Trophoblast cell (in vitro differentiated cells and primary cell): ENCODE results near the gene NMT1.
A peak's percentile ranks its signal among the peaks of the same experiment; 100 is the strongest.

Experiments
- DNase-seq, 2 donors: peaks; one replicate each; pipeline ENCODE4 v3.0.0-alpha.2; 2016
- H2AFZ ChIP-seq: 2 replicates; pipeline ENCODE4 v1.6.1; 2013; ENCODE audit warnings: low read length, moderate library complexity, mild to moderate bottlenecking; ENCODE audit not compliant: insufficient read depth, poor library complexity
- H2AK5ac ChIP-seq: 2 replicates; pipeline ENCODE4 v1.6.1; 2013; ENCODE audit warnings: mild to moderate bottlenecking, low read length
- H2BK120ac ChIP-seq: 2 replicates; pipeline ENCODE4 v1.6.1; 2013; ENCODE audit warnings: low read length, mild to moderate bottlenecking, moderate library complexity; ENCODE audit not compliant: insufficient read depth, poor library complexity
- H2BK12ac ChIP-seq: 2 replicates; pipeline ENCODE4 v1.6.1; 2013; ENCODE audit warnings: mild to moderate bottlenecking, low read length, moderate library complexity
- H2BK5ac ChIP-seq: 2 replicates; pipeline ENCODE4 v1.6.1; 2013; ENCODE audit warnings: low read length, low read depth, moderate library complexity, mild to moderate bottlenecking; ENCODE audit not compliant: poor library complexity
- H3K14ac ChIP-seq: 2 replicates; pipeline ENCODE4 v1.6.1; 2013; ENCODE audit warnings: mild to moderate bottlenecking, low read length
- H3K18ac ChIP-seq: 2 replicates; pipeline ENCODE4 v1.6.1; 2013; ENCODE audit warnings: mild to moderate bottlenecking, low read length
- H3K23ac ChIP-seq: 2 replicates; pipeline ENCODE4 v1.6.1; 2013; ENCODE audit warnings: low read length
- H3K27ac ChIP-seq: 2 replicates; pipeline ENCODE4 v1.5.1; 2013; ENCODE audit warnings: low read depth, mild to moderate bottlenecking, inconsistent platforms, low read length, moderate library complexity
- H3K27me3 ChIP-seq: 2 replicates; pipeline ENCODE4 v1.6.1; 2013; ENCODE audit warnings: inconsistent platforms, mild to moderate bottlenecking, low read length, moderate library complexity; ENCODE audit not compliant: insufficient read depth
- H3K36me3 ChIP-seq, 2 experiments: 1 replicate in 1 of 2; 2 replicates in 1 of 2; pipeline ENCODE4 v1.6.1; 2013; ENCODE audit warnings: low read length in 2 of 2, mild to moderate bottlenecking in 2 of 2, moderate library complexity in 1 of 2; ENCODE audit not compliant: insufficient read depth in 2 of 2, control insufficient read depth in 1 of 2
- H3K4ac ChIP-seq: 2 replicates; pipeline ENCODE4 v1.6.1; 2013; ENCODE audit warnings: low read depth, mild to moderate bottlenecking, low read length, moderate library complexity
- H3K4me1 ChIP-seq, 2 experiments: 1 replicate in 1 of 2; 2 replicates in 1 of 2; pipeline ENCODE4 v1.6.1; 2013; ENCODE audit warnings: low read length in 2 of 2, mild to moderate bottlenecking in 2 of 2, moderate library complexity in 1 of 2; ENCODE audit not compliant: insufficient read depth in 2 of 2, control insufficient read depth in 1 of 2
- H3K4me2 ChIP-seq: 2 replicates; pipeline ENCODE4 v1.6.1; 2013; ENCODE audit warnings: inconsistent platforms, mild to moderate bottlenecking, low read length, moderate library complexity
- H3K4me3 ChIP-seq: 2 replicates; pipeline ENCODE4 v1.5.1; 2013; ENCODE audit warnings: mild to moderate bottlenecking, low read depth, low read length, inconsistent platforms
- H3K79me1 ChIP-seq: one replicate; pipeline ENCODE4 v1.6.1; 2013; ENCODE audit warnings: low read length
- H3K79me2 ChIP-seq: 2 replicates; pipeline ENCODE4 v1.6.1; 2013; ENCODE audit warnings: low read length, mild to moderate bottlenecking; ENCODE audit not compliant: control insufficient read depth, insufficient read depth, poor library complexity
- H3K9ac ChIP-seq: 2 replicates; pipeline ENCODE4 v1.6.1; 2013; ENCODE audit warnings: mild to moderate bottlenecking, low read length
- H3K9me3 ChIP-seq: 2 replicates; pipeline ENCODE4 v1.6.1; 2013; ENCODE audit warnings: low read depth, mild to moderate bottlenecking, control low read depth, inconsistent platforms, low read length; ENCODE audit not compliant: insufficient read depth
- H4K12ac ChIP-seq: 2 replicates; pipeline ENCODE4 v1.6.1; 2013; ENCODE audit warnings: low read depth, mild to moderate bottlenecking, low read length, moderate library complexity
- H4K8ac ChIP-seq: 2 replicates; pipeline ENCODE4 v1.6.1; 2013; ENCODE audit warnings: low read depth, mild to moderate bottlenecking, low read length, moderate library complexity
- H4K91ac ChIP-seq: one replicate; pipeline ENCODE4 v1.6.1; 2013; ENCODE audit warnings: low read depth, mild to moderate bottlenecking, low read length, moderate library complexity
- WGBS: extraction: QIAGEN DNeasy Blood & Tissue Kit; methylation state at CpG from one replicate; pipeline ENCODE4 v1.1.7; 2013; ENCODE audit warnings: missing lambda C conversion rate; ENCODE audit not compliant: insufficient read length, insufficient coverage; ENCODE audit errors: extremely low coverage; 5-methylcytosine and 5-hydroxymethylcytosine counted together

Gene NMT1

GRCh38 chr17:45016823-45017222 is 44.3 kb upstream of the NMT1 start:
- Histone ChIP-seq H3K4me1 (peaks cover 13 to 17% of the 10 kb centered on the region in 2 experiments), H2AK5ac (no peak overlapping the region), H4K91ac (no peak overlapping the region), H3K18ac (no peak overlapping the region), H3K14ac (no peak overlapping the region), H3K27me3 (peaks cover 13% of the 10 kb centered on the region), H3K36me3 (no peaks in the 10 kb centered on the region), H4K12ac (no peak overlapping the region), H2BK120ac (no peak overlapping the region), H2AFZ (no peak overlapping the region), H3K9me3 (no peaks in the 10 kb centered on the region), H2BK12ac (no peak overlapping the region), H4K8ac (no peak overlapping the region), H3K4me3 (no peak overlapping the region), H3K27ac (no peak overlapping the region), H3K79me2 (peaks cover 2% of the 10 kb centered on the region), H3K4ac (no peak overlapping the region), H2BK5ac (no peak overlapping the region), H3K4me2 (no peak overlapping the region), H3K23ac (no peak overlapping the region), H3K9ac (no peak overlapping the region), H3K79me1 (peaks cover 8% of the 10 kb centered on the region)
- no CpG with 5 or more reads among the region's 5 CpGs for WGBS
- peak in 1 of 2 donors; percentile 6 for DNase-seq

- no peak overlapping the region for H2BK5ac ChIP-seq
- H2AK5ac ChIP-seq, result no peak overlapping the region
- peak overlapping the region; percentile 41 for H4K91ac ChIP-seq
- peak overlapping the region; percentile 59 for H3K4me3 ChIP-seq
- no peak overlapping the region for H3K9ac ChIP-seq
- H3K14ac ChIP-seq, result no peak overlapping the region
- WGBS, result no CpG with 5 or more reads among the region's 4 CpGs
- H2BK12ac ChIP-seq, result no peak overlapping the region
- H3K9me3 ChIP-seq, result no peaks in the 10 kb centered on the region
- no peak overlapping the region for H2BK120ac ChIP-seq
- H3K4ac ChIP-seq, result no peak overlapping the region
- H3K23ac ChIP-seq, result no peak overlapping the region
- H3K79me1 ChIP-seq, result peaks cover 9% of the 10 kb centered on the region
- peak overlapping the region; percentile 87 for H3K4me2 ChIP-seq
- no peak overlapping the region for H4K12ac ChIP-seq
- peak overlapping the region; percentile 67 for H4K8ac ChIP-seq
- peak overlapping the region; percentile 41 for H2AFZ ChIP-seq
- peaks cover 0 to under 1% of the 10 kb centered on the region in 2 experiments for H3K36me3 ChIP-seq
- H3K27ac ChIP-seq, result no peak overlapping the region
- no peak overlapping the region for H3K18ac ChIP-seq
- peaks cover 13 to 17% of the 10 kb centered on the region in 2 experiments for H3K4me1 ChIP-seq
- H3K79me2 ChIP-seq, result peaks cover 2% of the 10 kb centered on the region
- H3K27me3 ChIP-seq, result peaks cover 13% of the 10 kb centered on the region
- no peak for DNase-seq
Measured at GRCh38 chr17:45018514-45018847, 42.6 kb upstream of the NMT1 start.

- peak overlapping the region; percentile 87 for H3K4me2 ChIP-seq
- peak overlapping the region; percentile 20 for H4K12ac ChIP-seq
- H3K4ac ChIP-seq, result no peak overlapping the region
- H4K8ac ChIP-seq, result peak overlapping the region; percentile 67
- no peaks in the 10 kb centered on the region for H3K9me3 ChIP-seq
- H3K27me3 ChIP-seq, result peaks cover 13% of the 10 kb centered on the region
- H3K23ac ChIP-seq, result no peak overlapping the region
- peak overlapping the region; percentile 41 for H4K91ac ChIP-seq
- no CpG with 5 or more reads among the region's 82 CpGs for WGBS
- H2BK12ac ChIP-seq, result no peak overlapping the region
- no peak overlapping the region for H3K27ac ChIP-seq
- H3K14ac ChIP-seq, result peak overlapping the region; percentile 37
- H3K9ac ChIP-seq, result no peak overlapping the region
- H2AFZ ChIP-seq, result peak overlapping the region; percentile 41
- peak overlapping the region; percentile 35 for H3K18ac ChIP-seq
- peaks cover 6% of the 10 kb centered on the region in 2 experiments for H3K36me3 ChIP-seq
- peaks cover 13 to 17% of the 10 kb centered on the region in 2 experiments for H3K4me1 ChIP-seq
- peaks cover 9% of the 10 kb centered on the region for H3K79me1 ChIP-seq
- H2BK120ac ChIP-seq, result peak overlapping the region; percentile 40
- H3K4me3 ChIP-seq, result peak overlapping the region; percentile 59
- peaks cover 2% of the 10 kb centered on the region for H3K79me2 ChIP-seq
- DNase-seq, result peak; percentile 37 to 67
- no peak overlapping the region for H2BK5ac ChIP-seq
- no peak overlapping the region for H2AK5ac ChIP-seq
Measured at GRCh38 chr17:45018848-45019711, 42.0 kb upstream of the NMT1 start.

- H2AK5ac ChIP-seq, result no peak overlapping the region
- WGBS, result no CpG with 5 or more reads among the region's 17 CpGs
- H3K9ac ChIP-seq, result no peak overlapping the region
- peaks cover 15 to 16% of the 10 kb centered on the region in 2 experiments for H3K36me3 ChIP-seq
- no peaks in the 10 kb centered on the region for H3K9me3 ChIP-seq
- no peak overlapping the region for H3K18ac ChIP-seq
- peaks cover 9% of the 10 kb centered on the region for H3K79me1 ChIP-seq
- peaks cover 13% of the 10 kb centered on the region for H3K27me3 ChIP-seq
- H3K4me3 ChIP-seq, result no peak overlapping the region
- DNase-seq, result no peak
- H4K8ac ChIP-seq, result no peak overlapping the region
- no peak overlapping the region for H3K23ac ChIP-seq
- H2BK120ac ChIP-seq, result no peak overlapping the region
- no peak overlapping the region for H3K14ac ChIP-seq
- no peak overlapping the region for H3K27ac ChIP-seq
- no peak overlapping the region for H2AFZ ChIP-seq
- no peak overlapping the region for H4K12ac ChIP-seq
- H4K91ac ChIP-seq, result no peak overlapping the region
- H3K4ac ChIP-seq, result no peak overlapping the region
- no peak overlapping the region for H2BK12ac ChIP-seq
- no peak overlapping the region for H2BK5ac ChIP-seq
- peaks cover 2% of the 10 kb centered on the region for H3K79me2 ChIP-seq
- H3K4me2 ChIP-seq, result no peak overlapping the region
- peaks cover 13 to 17% of the 10 kb centered on the region in 2 experiments for H3K4me1 ChIP-seq
Measured at GRCh38 chr17:45020354-45021138, 40.6 kb upstream of the NMT1 start.
